ENCODE results near the gene ATP13A3.

DNA sequence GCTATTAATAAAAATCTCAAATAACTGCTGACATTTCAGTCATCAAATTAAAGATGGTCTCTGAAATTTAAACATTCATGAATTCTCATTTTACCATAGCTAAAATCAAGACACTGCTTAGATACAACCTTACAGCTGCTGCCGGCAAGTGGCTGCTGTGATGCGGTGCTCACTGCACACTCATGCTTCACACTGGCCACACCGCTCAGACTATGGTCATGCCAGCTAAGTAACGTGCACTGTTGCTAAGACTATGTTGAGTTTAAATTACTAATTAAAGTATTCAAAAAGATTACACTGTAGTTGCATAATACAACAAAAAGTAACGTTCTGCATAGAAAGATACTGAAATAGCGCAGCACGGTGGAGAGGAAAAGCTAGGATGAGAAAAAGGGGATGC lies 12.1 kb downstream of the ATP13A3 start:
- TF ChIP-seq POLR2A (IDR thresholded peaks at IDR 0.05) (no peak), CTCF (IDR thresholded peaks at IDR 0.05) (no peak), EP300 (IDR thresholded peaks at IDR 0.05) (no peak), POLR2AphosphoS5 (IDR thresholded peaks at IDR 0.05) (no peak)
